Globus pallidus (tissue), 1 donor: Measurements from ENCODE around the gene TCAP.

Experiments
- DNase-seq: peaks from one replicate; pipeline ENCODE4 v3.0.0-alpha.2; 2015; ENCODE audit warnings: low spot score

TCAP gene

GRCh38 chr17:39664581-39665561 is at the start of gene TCAP:
Gene TCAP (plus strand): TSS chr17:39665349. CDS start chr17:39665360, 11 bp downstream.
- DNase-seq = no peak

DNA sequence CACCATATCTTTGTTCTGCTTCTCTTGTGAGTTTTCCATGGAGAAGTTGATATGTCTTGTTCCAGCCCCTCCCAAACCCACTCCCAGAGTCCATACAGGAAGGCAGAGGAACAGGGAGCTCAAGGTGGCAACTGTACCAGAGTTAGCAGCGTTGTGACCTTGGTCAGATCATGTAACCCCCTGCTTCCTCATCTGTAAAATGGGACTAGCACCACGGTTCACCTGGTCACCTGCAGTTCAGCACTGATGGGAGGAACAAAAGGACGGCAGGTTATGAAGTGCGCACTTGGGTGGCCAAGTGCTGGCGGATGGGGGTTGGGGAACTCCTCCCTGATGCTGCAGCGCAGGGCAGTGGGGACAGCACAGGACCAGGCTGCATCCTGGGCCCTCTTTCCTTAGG is 49.7 kb upstream of the TCAP start:
- DNase-seq = no peak

DNA sequence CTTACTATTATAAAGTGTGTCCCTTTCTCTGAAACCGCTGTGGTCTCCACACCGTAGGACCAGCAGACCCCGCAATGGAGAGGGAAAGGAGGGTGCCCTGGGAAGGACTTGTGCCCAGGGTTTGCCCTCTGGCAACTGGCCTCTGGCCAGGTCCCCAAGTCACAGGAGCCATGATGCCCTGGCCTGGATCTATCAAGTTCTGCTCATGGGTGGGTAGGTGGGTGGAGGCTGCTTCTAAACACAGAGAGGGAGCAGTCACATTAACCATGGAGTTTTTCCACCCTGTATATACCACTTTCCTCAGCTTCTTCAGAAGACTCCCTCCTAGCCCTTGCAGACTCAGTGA is 48.1 kb upstream of the TCAP start:
- DNase-seq = no peak

DNA sequence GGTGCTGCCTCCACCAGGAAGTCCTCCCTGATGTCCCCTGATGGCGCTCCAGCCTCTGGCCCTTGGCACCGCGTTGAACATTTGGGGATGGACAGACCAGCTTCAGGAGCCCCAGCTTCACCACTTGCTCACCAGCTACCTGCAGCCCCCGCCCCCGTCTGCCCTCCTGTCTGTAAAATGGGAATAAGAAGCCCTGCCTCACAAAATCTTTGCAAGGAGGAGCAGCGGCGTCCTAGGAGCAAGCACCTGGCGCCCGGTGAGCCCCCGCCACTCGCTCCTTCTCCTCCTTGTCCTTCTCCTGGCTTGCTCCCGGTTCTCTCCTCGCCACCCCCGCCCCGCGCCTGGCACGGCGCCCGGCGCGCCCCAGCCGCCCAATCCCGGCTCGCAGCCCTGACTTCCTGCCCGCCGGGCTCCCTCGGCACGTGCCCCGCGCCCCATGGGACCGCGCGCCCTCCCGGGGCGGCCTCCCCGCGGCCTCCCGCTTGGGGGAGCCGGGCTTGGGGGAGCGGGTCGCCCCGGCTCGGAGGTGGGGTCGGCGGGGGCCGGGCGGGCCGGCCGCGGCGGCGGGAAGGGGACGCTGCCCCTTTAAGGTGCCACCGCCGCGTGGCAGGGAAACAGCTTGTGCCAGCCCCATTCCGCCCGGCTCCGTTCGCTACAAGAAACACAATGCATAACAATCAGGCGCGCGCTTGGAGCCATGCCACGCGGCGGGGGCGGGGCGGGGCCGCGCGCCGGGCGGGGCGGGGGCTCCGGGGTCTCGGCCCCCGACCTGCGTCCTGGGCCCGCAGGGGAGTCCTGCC is 47.5 kb upstream of the TCAP start:
- no peak for DNase-seq

DNA sequence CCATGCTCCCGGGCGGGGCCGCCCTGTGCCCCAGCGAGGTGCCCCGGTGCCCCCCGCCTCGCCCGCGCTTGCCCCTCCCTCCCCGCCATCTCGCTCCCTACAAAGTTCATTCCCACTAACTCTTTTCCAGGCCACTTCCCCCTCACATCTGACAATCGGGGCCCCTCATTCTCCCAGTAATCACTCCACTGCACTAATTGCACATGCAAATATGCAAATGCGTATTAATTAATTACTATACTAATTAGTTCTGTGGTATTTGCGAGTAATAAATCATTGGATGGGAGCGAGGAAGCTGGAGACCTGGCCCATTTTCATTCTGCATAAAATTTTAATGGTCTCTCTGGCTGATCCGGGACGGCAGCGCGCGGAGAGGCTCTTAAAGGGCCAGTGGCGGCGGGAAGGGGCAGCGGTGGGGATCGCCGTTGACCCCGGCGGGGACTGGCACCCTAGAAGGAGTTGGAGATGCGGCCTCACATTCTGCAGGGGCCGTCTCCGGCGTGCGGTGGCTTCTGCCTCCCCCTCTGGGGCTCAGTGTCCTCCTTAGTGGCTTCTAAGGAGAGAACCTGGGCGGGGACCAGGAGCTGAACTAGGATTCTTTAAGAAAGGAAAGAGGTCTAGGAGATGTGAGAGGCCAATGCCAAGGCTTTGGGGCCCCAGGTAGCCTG is 46.8 kb upstream of the TCAP start:
- no peak for DNase-seq

DNA sequence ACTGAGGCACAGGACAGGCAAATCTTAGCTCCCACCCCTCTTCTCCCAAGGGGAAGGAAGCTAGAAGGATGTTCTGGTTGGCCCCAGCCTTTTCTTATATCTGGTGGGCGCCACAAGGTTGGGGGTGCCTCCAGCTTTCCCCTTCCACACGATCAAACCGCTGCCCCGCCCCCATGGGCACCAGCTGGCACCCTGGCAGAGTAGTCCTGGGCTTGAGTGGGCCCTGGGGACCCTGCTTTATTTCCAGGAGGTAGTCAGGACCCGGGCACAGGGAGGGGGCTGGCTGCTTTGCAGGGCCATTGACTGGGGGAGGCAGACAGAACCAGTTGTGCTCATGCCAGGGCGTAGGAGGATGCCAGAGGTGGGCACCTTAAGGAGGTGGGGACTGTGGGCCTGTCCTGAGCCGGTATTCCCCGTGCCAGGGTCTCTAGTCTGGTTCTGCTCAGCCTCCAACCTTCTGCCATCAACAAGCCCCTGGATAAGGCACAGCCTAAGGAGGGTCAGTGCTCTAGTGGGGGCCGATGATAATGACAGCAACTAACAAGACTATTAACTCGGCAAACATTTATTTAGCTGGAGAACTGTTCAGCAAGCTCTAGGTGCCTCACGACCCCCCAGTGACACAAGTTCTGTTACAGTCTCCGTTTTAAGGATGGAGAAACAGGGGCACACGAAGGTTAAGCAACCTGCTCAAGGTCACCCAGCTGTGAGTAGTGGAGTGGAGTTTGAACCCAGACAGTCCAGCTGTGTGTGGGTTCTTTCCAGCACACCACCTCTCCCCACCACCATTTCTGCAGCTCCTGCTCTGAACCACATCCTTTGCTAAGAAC is 46.0 kb upstream of the TCAP start:
- no peak for DNase-seq

DNA sequence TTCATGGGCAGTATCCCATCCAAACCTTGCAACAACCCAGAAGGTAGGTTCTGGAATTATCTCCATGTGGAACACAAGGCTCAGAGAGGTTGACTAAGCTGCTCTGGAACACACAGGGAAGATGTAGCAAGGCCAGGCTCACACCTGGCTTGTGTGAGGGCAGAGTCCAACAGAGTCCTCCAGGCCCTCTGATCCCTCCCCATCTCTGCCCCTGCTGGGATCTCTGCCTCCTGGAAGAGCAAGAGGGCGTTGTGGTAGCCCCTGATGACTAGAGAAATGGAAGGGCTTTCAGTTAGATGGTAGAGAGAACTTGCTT is 45.4 kb upstream of the TCAP start:
- no peak for DNase-seq

DNA sequence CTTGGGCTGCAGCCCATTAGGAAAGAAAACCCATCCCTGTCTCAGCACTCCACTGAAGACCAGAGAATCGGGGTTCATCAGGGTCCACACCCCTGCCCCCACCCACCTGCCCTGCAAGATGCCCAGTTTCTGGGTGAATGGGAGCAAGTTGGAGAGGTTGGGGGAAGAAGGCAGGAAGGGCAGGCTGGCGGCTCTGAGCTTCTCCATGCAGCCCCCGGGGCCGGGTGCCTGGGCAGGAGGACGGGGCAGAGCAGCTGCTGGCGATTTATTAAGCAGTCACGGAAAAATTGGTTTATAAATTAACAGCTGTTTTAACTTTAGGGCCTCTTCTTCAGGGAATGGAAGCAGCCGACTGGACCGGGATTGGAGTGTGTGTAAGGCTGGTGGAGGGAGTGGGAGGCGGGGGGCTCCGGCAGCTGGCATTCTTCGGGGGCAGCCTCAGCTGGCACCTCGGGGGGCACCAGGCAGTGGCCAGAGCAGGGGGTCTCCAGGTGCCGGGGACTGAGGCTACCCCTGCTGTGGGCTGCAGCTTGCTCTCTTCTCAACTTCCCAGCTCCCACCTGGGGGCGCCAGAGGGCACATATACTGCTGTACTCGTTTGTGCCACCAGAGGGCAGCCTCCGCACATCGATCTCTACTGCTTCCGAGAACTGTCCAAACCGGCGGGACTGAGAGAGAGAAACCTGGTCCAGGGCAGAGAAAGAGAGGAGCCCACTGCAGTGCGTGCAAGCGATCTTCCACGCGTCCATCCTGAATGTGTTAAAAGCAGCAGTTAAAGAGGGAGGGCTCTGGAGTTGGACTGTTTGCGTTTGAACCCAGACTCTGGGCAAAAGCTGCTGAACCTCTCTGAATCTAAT is 43.4 kb upstream of the TCAP start:
- DNase-seq = peak; percentile 81

DNA sequence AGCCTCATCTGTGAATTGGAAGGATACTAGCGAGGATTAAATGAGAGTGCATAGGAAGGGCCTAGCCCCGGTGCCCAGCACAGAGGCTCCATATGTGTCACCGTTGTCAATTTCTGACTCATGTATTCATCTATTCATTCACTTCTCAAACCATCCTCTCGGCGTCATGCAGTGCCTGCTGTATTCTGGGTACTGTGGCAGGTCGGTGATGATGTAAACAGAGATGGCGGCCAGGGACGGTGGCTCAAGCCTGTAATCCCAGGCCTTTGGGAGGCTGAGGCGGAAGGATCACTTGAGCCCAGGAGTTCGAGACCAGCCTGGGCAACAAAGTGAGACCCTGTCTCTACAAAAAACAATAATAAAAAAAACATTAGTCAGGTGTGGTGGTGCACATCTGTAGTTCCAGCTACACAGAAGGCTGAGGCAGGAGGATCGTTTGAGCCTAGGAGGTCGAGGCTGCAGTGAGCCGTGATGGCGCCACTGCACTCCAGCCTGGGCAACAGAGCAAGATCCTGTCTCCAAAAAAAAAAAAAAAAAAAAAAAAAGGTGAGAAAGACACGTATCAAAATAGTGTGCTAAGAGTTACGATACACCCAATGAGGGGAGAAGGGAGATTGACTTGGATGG is 42.7 kb upstream of the TCAP start:
- DNase-seq = no peak

DNA sequence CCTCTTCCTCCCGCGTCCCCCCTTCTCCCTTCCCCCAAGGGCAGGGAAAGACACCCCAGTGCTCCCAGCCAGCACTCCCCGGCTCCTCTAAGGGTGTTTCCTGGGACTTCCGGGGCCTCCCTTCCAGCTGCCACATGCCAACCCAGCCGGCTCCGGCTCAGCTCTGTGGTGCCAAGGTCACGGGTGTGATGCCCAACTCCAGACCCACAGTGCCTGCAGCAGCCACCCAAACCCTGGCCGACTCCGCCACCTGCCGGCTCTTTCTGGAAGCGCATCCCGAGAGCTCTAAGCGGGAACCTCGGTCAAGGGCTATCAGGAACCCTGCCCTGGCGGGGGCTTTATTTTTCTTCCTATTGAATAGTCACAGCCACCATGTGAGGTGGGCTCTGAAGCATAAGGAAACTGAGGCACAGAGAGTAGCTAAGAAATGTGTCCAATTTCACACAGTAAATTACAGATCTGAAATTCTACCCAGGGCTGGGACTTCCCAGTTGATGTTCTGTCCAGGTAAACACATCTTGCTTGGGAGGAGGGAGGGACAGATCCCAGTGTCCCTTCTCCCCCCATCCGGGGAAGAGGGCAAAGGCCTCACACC is 41.7 kb upstream of the TCAP start:
- peak; percentile 76 for DNase-seq

DNA sequence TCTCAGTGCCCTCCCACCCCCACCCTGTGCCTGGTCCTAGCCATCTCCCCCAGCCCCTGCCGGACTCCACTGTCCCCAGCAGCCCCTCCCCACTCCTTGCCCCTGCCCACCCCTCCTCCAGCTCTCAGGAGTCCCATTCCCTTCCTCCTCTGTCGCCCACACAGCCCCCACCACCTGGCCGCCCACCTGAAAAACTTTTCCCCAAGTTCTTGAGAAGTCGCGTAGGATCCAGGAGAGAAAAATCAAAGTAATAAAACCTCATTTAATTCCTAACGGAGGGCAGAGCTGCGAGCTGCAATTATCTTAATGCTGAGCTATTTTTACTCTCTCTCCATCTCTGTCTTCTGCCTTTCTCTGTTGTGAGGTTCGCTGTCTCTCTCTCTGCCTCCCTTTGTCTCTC is 40.8 kb upstream of the TCAP start:
- DNase-seq = no peak

GRCh38 chr17:39625198-39625785 is 39.9 kb upstream of the TCAP start:
- no peak for DNase-seq

- DNase-seq = no peak
Observed at GRCh38 chr17:39626171-39627046, 38.7 kb upstream of the TCAP start, which contains the start of gene PPP1R1B. Gene PPP1R1B (plus strand): TSS chr17:39626952. CDS start chr17:39627393, 441 bp downstream.

DNA sequence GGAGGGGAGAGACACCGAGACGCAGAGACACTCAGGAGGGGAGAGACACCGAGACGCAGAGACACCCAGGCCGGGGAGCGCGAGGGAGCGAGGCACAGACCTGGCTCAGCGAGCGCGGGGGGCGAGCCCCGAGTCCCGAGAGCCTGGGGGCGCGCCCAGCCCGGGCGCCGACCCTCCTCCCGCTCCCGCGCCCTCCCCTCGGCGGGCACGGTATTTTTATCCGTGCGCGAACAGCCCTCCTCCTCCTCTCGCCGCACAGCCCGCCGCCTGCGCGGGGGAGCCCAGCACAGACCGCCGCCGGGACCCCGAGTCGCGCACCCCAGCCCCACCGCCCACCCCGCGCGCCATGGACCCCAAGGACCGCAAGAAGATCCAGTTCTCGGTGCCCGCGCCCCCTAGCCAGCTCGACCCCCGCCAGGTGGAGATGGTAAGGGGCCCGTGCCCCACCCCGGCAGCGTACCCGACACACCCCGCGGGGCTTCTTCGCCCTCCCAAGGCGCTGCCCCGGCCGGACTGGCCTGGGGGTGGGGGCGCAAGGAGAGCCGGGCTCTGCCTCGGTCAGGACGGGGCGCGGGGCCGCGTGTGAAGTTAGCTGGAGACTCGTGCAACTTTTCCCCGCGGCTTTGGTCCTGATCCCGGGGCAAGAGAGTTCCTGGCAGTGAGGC is 38.0 kb upstream of the TCAP start:
- no peak for DNase-seq

- no peak for DNase-seq
Observed at GRCh38 chr17:39627712-39628516, 37.2 kb upstream of the TCAP start.

DNA sequence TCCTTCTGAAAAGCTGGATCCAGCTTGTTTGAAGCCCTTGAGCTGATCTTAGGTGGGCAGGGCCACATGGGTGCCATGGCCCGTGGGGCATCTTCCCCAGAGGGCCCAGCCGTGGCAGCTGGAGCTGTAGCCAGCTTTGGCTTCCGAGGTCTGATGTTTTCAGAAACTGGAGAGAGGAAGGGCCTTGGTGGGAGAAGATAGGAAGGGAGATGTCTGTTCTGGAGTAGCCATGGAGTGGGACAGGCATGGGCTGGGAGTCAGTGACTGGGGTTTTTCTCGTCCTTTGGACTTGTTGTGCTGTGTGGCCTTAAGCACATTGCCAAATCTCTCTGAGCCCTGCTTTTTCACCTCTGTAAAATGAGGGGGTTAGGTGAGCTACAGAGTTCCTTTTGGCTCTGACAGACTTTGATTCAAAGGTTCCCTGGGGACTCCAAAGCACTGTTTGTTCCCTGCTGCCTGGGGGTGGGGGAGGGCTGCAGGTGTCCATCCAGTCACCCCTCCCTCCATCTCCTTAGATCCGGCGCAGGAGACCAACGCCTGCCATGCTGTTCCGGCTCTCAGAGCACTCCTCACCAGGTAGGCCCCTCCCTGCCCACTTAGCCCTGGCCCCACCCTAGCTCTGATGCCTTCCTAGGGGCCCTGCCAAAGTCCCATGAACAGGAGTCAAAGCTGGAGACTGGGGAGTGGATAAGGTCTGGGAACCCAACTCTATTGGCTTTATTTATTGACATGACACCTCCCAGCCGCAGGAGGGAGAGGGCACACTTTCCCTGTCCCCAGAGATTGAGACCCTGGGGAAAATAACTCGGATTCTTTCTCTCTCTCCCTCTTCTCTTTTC is 36.3 kb upstream of the TCAP start:
- DNase-seq = no peak
